Measurements from ENCODE around the gene MGLL.

The MGLL gene

DNA sequence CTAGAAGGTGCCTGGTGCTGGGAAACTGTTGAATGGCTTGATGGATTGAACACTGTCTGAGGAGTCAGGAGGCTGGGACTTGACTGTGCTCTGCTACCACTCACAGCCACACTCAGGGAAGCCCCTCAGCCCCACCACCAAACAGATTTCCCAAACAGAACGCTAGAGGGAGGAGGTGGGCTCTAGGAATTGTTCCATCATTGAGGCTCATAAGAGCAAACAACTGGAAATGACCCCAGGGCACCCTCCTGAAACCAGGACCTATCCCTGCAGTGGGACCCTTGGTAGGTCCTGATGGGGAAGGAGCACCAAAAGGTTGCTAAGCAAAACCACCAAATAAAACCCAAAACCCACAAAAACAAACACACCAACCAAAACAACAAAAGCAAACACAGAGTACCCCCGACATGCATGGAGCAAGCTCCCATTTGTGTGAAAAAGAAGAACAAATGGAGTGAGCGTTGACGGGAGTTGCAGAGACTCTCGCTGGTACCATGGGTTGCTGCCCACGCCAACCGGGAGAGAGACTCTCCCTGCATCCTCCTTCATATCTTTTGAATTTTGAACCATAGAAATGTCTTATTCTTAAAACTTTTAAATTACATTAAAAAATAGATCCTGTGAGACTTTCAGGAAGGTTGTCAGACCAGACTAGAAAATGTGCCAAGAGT, 103.9 kb downstream of the MGLL start:
- no peaks in the 10 kb centered on the region for H3K79me2 ChIP-seq (ENCODE audit: insufficient read depth, low read length)
- no peaks in the 10 kb centered on the region for H4K20me1 ChIP-seq (ENCODE audit: insufficient read depth, low read length)
- no peak overlapping the region for H3K4me2 ChIP-seq (ENCODE audit: low read length)
- H3K9ac ChIP-seq (ENCODE audit: low read length): no peak overlapping the region
- TF ChIP-seq EZH2 (IDR thresholded peaks at IDR 0.05; ENCODE audit: borderline replicate concordance, low read length) (no peak), CTCF (IDR thresholded peaks at IDR 0.05; ENCODE audit: low read length) (no peak)
- H3K9me2 ChIP-seq (ENCODE audit: low read depth, low read length): no peaks in the 10 kb centered on the region
- no peaks in the 10 kb centered on the region for H3K9me3 ChIP-seq (ENCODE audit: low read length)
- H3K4me3 ChIP-seq (ENCODE audit: low read depth, low read length, poor library complexity, severe bottlenecking): no peak overlapping the region
- H3K36me3 ChIP-seq (ENCODE audit: insufficient read depth, low read length): no peaks in the 10 kb centered on the region
- H3K4me1 ChIP-seq (ENCODE audit: insufficient read depth, low read length, severe bottlenecking): no peaks in the 10 kb centered on the region
- H3K27ac ChIP-seq (ENCODE audit: low read depth, low read length, poor library complexity, severe bottlenecking): no peak overlapping the region
- no peaks in the 10 kb centered on the region for H3F3A ChIP-seq (ENCODE audit: insufficient read depth, low read length)
- H2AFZ ChIP-seq (ENCODE audit: low read length): no peak overlapping the region
- H3K27me3 ChIP-seq (ENCODE audit: insufficient read depth, low read length): no peaks in the 10 kb centered on the region; the same call in 1 of the 2 replicates

GRCh38 chr3:127717357-127718244, 104.7 kb downstream of the MGLL start:
- H2AFZ ChIP-seq (ENCODE audit: low read length): no peak overlapping the region
- no peak overlapping the region for H3K4me2 ChIP-seq (ENCODE audit: low read length)
- no peaks in the 10 kb centered on the region for H3K36me3 ChIP-seq (ENCODE audit: insufficient read depth, low read length)
- H3K4me1 ChIP-seq (ENCODE audit: insufficient read depth, low read length, severe bottlenecking): no peaks in the 10 kb centered on the region
- no peaks in the 10 kb centered on the region for H4K20me1 ChIP-seq (ENCODE audit: insufficient read depth, low read length)
- H3K9me2 ChIP-seq (ENCODE audit: low read depth, low read length): no peaks in the 10 kb centered on the region
- H3K4me3 ChIP-seq (ENCODE audit: low read depth, low read length, poor library complexity, severe bottlenecking): no peak overlapping the region
- H3F3A ChIP-seq (ENCODE audit: insufficient read depth, low read length): no peaks in the 10 kb centered on the region
- H3K27ac ChIP-seq (ENCODE audit: low read depth, low read length, poor library complexity, severe bottlenecking): no peak overlapping the region
- H3K9ac ChIP-seq (ENCODE audit: low read length): no peak overlapping the region
- H3K27me3 ChIP-seq (ENCODE audit: insufficient read depth, low read length): no peaks in the 10 kb centered on the region; the same call in 1 of the 2 replicates
- TF ChIP-seq EZH2 (IDR thresholded peaks at IDR 0.05; ENCODE audit: borderline replicate concordance, low read length) (no peak), CTCF (IDR thresholded peaks at IDR 0.05; ENCODE audit: low read length) (no peak)
- H3K79me2 ChIP-seq (ENCODE audit: insufficient read depth, low read length): no peaks in the 10 kb centered on the region
- no peaks in the 10 kb centered on the region for H3K9me3 ChIP-seq (ENCODE audit: low read length)

- H3K36me3 ChIP-seq (ENCODE audit: insufficient read depth, low read length): no peaks in the 10 kb centered on the region
- H3K4me1 ChIP-seq (ENCODE audit: insufficient read depth, low read length, severe bottlenecking): no peaks in the 10 kb centered on the region
- no peak overlapping the region for H3K9ac ChIP-seq (ENCODE audit: low read length)
- no peak for TF ChIP-seq EZH2 (IDR thresholded peaks at IDR 0.05; ENCODE audit: borderline replicate concordance, low read length)
- no peaks in the 10 kb centered on the region for H3K9me2 ChIP-seq (ENCODE audit: low read depth, low read length)
- no peak overlapping the region for H2AFZ ChIP-seq (ENCODE audit: low read length)
- no peak overlapping the region for H3K27ac ChIP-seq (ENCODE audit: low read depth, low read length, poor library complexity, severe bottlenecking)
- H3K27me3 ChIP-seq (ENCODE audit: insufficient read depth, low read length): no peaks in the 10 kb centered on the region; the same call in 1 of the 2 replicates
- H3K79me2 ChIP-seq (ENCODE audit: insufficient read depth, low read length): no peaks in the 10 kb centered on the region
- no peaks in the 10 kb centered on the region for H4K20me1 ChIP-seq (ENCODE audit: insufficient read depth, low read length)
- H3K4me2 ChIP-seq (ENCODE audit: low read length): no peak overlapping the region
- H3K4me3 ChIP-seq (ENCODE audit: low read depth, low read length, poor library complexity, severe bottlenecking): no peak overlapping the region
- H3F3A ChIP-seq (ENCODE audit: insufficient read depth, low read length): no peaks in the 10 kb centered on the region
- no peaks in the 10 kb centered on the region for H3K9me3 ChIP-seq (ENCODE audit: low read length)
Measured at GRCh38 chr3:127716384-127716783, 105.9 kb downstream of the MGLL start.

Data from OCI-LY1 (cell line).